SIG-M5 (cell line): Measurements from ENCODE around the gene PXDC1.
"Not testable (repeated sequence)": the region's sequence is repeated elsewhere in the genome, so short reads cannot be mapped to it uniquely, and the experiment has no call there.

ENCODE experiments used
- DNase-seq: peaks from one replicate; lab custom pipeline; 2025; lab: John Stamatoyannopoulos, UW

PXDC1 gene

DNA sequence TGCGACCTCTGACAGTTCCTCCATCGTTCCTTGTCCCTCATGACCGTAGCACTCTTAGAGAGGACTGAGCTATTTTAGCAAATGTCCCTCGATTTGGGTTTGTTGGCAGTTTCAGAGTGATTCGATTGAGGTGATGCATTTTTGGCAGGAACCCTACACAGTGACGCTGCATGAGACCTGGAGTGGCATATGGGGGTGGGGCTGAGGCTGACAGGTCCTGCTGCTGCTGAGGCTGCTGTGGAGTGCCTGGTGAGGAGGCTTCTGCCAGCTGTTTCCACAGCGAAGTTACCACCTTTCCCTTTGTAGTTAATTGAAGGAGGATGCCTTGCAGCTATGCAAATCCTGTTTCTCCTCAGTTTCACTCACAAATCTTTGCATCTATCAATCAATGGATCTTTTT, 19.8 kb downstream of the PXDC1 start:
- no peak for DNase-seq

DNA sequence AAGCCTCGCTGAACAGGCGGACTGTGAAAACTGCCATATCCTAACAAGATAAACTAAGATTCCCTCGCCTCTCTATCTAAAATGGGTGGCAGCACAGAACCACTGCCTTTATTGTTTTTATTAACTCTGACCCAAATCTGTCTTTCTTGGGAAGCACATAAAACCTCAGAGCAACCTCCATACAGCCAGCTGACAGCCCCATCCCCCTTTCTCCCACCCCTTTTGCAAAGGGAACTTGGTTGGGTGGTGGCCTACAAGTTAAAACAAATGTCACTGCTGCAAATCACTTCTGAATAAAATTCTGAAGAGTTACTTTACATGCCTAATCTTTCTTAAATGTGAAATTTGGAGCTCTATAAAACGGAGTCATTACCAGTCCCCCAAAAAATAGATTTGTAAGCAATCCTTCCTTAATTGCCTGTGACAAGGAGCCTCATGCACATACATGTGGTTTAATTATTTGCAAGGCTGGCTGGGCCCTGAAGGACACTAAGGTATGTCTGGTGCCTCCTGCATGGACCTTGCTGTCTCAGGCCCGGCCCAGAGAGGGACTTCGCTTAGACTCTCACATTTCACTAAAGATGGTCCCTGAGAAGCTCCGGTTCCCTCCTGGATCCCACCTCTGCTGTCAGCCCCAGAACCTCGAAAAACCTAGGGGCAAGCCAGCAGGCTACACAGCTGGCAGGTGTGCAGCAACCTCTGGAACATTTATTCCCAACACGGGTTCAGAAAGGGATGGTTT, 21.7 kb downstream of the PXDC1 start:
- DNase-seq, result no peak

DNA sequence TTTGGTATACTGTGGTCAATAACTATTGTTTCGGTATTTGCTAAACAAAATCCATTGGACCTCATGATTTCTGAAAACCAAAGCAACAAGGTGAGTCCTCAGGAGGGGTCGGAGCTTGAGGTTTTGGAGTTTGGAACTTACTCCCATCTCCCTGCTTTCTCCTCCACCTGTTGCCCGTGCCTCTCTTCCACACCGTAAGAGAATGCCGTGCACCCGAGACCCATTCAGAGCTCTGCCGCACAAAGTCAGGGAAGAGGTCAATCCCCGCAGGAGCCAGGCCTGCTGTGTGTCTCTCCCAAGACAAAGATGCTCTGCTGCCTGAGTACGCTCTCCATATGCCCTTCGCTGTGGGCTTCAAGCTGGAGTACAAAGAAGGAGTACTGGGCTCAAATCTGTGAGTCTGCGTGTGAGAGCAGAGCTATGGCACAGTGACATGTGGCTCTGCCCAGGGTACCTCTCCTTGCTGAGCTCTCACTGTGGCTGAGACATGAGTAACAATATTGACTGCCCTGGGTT, 23.9 kb downstream of the PXDC1 start:
- no peak for DNase-seq

DNA sequence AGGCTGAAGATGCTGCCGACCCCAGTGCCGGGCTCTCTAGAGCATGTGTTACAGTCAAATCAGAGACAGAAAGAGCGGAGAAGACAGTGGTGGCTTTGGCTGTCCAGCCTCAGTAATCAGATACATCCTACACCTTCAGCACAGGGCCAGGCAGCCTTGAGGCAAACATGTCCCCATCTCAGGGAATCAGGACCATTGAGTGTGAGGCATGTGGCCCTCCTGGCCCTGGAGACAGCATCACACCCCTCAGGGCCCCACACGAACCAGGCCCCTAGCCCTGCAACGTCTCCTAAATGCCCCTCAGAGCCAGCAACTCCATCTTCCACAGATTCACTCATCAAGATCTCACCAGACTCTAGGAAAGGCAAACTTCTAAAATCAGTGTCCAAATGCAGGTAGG, 24.5 kb downstream of the PXDC1 start:
- DNase-seq, result no peak

DNA sequence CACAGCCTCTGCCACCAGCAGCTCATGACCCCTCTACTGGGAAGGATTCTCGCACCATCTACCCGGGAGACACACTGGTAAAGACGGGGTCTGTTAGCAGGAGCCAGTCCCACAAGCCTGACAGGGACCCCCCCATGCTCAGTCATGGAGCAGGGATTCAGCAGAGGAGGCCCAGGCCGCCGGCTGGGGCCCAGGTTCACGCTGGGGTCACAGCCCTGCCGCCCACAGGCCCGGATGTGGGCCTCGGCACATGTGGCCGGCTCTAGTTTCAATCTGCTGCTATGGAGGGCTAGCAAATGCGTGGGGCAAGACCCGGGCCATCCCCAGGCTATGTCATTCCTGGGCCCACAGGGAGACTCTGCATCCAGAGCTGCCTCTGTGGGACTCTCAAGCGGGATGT, 25.1 kb downstream of the PXDC1 start:
- no peak for DNase-seq

DNA sequence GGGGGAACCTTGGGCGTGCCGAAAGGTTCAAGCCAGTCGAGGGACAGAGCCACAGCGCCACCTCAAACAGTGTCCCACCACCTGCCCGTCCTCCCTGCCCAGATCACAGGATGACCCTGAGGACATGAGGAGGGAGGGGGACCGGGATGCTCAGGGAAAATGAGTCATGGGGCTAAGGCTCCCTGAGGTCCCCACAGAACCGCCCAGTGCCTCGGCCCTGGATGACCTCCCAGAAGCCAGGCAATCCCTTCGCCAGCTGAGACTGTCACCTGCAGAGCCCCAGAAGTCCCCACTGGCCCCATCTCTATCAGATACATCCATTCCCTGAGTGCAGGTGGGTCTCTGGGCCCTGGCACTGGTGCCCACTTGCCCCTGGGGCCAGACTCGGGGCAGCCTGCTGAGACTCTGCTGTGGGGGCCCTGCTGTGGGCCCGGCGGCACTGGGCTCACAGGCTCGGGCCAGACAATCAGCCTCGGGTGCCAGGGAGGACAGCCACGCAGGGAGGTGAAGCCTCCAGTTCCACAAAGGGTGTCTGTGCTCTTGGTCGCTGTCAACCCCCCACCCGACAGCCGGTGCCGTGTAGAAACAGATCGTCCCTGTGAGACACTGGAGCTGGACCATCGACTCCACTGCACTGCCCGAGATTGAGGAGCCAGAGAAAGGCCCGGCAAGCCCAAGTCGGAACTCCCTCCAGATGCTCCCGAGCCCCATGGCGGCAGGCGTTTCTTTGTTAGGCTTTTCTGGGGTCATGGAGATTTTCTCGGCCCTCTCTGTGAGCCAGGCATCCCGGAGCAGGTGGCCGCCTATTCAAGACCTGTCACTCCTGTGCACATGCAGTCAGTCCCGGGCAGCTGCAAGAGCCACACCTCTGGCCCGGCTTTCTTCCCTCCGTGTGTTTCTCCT, 26.1 kb downstream of the PXDC1 start:
- DNase-seq, result no peak

DNA sequence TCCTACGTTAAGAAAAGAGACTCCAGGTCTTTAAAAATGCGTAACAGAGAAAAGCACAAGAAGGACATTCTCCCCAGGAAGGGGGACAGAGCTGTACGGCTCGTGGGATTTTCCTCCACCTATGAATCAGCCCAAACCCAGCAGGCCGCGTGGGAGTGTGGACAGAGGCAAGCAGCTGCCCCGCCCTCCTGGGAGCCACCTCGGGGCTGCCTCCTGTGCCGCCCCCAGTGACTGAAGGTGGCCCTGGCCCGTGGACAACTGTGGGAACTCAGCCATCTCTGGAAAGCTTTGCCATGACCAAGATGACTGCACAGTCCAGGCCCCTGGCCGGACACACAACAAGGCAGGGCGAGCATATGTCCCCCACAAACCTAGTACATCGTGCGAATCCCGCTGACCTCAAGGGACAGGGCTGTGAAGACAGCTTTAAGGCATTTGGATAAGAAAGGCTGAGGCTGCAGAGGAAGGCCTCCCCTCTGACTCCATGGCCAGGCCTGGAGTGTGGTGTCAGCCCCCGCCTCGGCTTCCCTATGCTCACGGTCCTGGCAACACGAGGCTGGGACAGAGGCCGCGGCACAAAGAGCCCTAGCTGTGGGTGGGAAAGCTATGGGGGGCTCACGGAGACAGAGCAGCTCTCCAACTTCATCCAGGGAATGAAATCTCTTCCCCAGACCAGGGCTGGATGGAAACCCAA, 26.9 kb downstream of the PXDC1 start:
- DNase-seq, result no peak

DNA sequence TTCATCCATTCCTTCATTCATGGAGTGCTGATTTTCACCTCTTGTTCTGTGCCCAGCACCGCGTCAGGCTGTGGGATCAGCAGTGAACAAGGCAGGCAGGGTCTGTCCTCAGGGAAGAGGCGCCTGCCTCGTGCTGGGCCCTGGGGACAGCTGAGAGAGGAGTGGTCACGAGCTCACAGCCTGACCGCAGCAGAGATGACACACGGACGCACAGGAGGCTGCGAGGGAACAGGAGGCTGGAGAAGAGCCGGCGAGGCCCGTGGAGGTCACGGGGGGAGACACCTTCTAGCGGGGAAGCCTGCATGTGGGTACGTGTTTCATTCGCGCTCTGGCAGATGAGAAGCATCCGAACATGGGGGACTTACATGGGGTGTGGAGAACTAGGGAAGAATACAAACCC, 27.5 kb downstream of the PXDC1 start:
- DNase-seq, result no peak

DNA sequence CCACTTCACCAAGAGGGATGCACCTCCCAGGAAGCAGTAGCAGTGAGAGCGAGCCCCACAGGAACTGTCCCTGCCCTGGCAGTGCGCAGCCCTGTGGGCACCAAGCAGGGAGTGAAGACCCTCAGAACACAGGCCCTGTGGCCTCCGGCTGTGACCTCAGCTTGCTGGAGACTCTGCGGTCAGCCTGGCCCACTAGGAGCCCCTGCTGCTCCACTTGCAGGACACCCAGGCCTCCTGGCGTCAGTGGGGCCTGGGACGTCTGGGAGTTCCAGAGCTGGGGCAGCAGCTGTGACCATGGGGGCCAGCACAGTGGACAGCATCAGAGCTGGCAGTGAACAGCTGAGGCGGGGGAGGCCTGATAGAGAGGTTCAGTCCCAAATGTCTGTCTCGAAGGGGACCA, 28.3 kb downstream of the PXDC1 start:
- DNase-seq, result no peak

DNA sequence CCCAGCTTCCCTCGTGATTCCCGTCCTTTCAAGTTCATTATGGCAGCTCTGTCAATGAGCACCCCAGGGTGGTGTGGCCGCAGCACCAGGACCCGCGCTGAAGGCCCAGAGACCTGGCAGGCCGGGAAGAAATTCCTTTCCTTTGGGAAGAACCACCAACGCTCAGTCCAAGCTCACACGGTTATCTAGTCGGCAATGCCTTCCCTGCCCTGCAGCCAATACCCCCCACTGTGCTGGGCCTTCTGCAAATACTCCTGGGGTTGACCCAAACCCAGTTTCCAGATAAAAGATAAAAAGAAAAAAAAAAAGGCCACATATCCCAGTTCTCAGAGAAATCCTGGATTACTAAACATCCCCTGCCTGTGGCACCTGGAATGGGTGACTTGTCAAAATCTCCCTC, 28.7 kb downstream of the PXDC1 start:
- no peak for DNase-seq

DNA sequence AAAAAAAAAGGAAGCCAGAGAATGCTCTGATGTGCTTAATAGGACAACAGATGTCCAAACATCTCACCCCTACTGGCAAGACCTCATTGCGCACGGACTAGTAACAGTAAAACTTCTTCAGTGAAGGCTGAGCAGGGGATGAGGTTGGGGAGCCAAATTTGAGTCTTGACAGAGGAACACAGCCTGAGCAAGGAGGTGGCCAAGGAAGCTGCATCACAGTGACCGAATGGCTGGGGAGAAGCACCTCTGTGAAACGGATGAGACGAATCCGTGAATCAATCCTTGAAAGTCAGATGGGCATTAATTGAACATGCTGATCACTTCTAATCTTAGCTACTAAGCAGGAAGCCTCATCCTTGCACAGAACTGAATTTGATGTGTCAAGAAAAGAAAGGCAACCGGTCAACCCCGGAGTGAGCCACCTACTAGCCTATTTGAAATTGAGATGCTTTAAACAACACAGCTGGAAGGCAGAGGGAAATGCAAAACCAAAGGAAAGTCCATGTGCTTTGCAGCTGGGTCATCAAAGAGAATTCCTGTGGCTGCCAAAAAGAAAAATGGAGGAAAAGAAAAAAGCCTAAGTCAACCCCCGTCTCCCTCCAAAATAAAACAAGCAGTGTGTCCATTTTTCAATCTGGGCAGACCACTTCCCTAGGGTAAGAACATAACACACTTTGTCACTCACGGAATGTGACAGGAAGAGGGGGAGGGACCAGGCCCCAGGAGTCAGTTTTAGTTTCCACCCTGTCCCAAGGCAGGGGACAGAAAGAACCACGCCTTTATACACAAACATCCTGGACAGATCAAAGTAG, 29.5 kb downstream of the PXDC1 start:
- no peak for DNase-seq

DNA sequence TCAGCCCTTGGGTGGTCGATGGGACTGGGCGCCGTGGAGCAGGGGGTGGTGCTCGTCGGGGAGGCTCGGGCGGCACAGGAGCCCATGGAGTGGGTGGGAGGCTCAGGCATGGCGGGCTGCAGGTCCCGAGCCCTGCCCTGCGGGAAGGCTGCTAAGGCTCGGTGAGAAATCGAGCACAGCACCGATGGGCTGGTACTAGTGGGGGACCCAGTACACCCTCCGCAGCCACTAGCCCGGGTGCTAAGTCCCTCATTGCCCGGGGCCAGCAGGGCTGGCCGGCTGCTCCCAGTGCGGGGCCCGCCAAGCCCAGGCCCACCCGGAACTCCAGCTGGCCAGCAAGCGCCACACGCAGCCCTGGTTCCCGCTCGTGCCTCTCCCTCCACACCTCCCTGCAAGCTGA, 30.7 kb downstream of the PXDC1 start:
- not testable (repeated sequence) for DNase-seq

DNA sequence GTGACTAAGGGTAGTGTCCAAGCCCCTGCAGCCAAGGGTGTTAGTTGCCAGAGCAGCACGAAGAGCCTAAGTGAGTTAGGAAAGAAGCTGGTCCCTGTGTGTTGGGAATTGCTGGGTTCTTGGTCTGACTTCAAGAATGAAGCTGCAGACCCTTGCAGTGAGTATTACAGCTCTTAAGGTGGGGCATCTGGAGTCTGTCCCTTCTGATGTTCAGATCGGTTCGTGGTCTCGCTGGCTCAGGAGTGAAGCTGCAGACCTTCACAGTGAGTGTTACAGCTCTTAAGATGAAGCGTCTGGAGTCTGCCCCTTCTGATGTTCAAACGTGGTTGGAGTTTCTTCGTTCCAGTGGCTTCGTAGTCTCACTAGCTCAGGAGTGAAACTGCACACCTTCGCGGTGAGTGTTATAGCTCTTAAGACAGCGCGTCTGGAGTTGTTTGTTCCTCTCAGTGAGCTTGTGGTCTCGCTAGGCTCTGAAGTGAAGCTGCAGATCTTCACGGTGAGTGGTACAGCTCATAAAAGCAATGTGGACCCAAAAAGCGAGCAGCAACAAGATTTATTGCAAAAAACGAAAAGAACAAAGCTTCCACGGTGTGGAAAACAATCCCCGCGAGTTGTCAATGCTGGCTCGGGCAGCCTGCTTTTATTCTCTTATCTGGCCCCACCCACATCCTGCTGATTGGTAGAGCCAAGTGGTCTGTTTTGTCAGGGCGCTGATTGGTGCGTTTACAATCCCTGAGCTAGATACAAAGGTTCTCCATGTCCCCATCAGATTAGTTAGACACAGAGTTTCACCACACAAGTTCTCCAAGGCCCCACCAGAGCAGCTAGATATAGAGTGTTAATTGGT, 31.8 kb downstream of the PXDC1 start:
- no peak for DNase-seq

DNA sequence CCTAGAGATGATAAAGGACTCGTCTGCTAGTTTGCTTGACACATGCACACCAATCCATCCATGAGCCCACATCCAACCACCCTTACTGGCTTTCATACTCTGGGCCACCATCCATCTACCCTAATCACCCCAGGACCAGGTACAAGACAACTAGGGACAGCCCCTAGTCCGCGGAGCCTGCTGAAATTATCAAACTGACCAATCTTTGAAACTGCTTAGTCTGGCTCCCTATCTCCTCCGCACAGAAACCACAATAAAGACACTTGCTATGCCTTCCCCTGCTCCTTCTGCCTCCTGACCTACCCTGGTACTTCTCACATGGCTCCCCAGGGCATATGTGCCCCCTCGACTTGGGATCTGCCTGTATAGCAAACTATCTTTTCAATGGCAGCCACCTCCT, 33.1 kb downstream of the PXDC1 start:
- DNase-seq, result no peak

DNA sequence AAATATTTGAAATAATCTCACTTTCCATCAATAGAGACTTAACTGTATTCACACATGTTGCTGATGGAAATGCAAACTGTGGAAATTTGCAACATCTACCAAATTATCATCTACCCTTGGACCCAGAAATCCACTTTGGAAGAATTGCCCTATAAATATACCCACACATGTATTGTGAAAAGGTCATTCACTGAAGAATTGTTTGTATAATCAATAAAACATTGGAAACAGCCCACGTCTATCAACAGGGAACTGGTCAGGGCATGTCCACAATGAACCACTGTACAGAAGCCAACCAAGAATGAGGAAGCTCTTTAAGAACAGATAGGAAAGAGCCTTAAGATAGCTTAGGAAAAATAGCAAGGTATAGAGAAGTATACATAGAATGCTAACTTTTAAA, 36.2 kb downstream of the PXDC1 start:
- no peak for DNase-seq

DNA sequence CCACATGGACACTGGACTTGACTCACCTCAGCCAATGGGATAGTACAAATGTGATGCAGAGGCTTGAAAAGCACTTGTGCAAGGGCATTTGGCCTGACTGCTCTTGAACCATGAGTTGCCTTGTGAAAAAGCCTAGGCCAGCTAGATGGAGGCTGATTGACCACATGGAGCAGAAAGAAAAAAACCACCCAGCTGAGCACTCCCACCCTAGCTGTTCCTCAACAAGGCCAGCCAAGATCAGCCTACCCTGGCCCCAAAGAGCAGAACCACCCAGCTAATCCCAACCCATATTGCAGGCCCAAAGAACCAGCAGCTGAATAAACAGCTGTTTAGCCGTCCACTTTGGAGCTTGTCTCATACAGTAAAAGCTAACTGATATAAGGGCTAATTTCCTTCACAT, 36.7 kb downstream of the PXDC1 start:
- no peak for DNase-seq

DNA sequence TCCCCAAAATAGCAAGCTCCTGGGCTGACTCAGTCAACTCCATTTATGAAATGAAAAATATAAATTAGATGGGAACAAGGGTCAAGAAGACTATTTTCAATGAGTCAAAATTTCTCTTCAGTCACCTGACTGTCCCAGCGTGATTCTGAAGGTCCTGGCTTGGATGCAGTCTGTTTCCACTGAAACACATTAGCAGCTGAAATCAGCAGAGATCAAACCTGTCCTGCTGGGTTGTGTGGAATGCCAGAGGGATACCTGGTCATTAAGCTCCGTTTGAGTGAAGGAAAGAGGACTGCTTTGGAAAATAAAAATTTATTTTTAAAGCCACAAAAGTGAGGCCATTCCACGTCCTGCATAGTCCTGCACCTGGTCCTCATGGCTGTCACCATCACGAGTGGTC, 37.4 kb downstream of the PXDC1 start:
- no peak for DNase-seq

DNA sequence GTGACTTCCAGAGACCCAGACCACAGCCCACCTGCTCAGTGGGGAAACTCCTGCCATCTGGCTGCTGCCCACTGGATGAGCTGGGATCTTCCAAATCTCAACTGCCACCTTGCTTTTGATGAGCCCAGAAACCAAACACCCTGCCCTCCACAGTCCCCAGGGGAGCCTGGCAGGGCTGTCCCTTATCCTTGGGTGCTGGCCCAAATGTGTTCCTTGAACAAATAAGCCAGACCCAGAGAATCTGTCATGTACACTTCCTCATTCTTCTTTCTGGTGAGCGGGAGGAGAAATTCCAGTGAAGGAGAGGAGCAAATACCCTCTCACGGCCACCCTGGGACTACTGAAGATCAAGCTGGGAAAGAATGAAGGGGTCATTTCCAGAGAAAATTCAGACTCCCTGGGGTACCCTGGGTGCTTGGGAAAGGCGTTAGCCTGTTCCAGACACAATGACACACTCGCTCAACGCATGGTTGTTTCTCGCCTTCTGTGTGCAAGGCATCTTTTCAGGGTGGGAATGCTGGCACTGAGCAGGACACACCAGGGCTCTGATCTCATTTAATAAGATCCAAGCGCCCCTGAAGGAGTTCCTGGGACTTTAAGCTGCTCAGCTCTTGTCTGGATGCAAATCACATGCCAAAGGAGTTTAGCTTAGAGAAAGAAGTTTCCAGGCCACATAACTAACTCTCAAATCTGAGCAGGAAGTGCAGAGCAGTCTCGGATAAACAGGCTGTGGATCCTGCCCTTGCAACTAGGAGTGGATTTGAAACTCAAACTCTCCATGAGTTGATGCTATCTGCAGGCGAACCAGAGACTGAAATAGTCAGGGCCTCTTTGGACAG, 38.5 kb downstream of the PXDC1 start:
- no peak for DNase-seq

DNA sequence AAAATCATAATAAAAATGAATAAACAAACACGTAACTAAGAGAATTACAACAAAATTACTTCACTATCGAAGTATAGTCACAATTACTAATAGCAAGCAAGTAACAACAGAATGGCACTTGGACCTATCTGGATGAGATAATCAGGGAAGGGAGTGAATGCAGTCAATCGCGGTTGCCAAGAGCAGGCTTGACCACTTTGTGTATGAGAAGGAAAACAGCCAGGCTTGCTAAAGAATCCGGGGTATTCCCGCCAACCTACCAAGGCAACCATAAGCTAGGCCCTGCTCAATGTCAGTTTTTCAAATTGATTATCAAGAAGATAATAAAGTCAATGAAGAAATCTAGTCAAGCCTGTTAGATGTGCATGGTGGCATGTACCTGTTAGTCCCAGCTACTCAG, 39.7 kb downstream of the PXDC1 start:
- no peak for DNase-seq

DNA sequence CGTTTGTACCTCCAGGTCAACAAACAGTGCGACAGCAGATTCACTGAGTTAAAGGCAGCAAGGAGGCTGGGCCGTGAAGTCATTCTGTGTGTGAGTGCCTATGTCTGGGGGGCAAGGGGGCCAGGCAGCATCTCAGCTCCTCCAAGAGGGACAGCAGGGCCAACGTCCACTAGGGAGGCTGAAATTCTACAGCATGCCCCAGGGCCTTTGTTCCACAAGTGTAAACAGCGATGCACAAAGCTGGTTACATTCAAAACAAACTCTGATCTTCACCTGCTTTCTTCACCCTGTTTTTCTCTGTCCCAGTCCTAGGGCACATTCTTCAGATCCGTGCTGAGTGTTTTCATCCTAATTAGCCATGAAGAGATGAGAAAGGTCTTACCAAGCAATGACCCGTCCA, 41.1 kb downstream of the PXDC1 start:
- no peak for DNase-seq
